HEK293 (cell line): Measurements from ENCODE around the gene KRTAP3-3.

Source experiments
- CTCF ChIP-seq: fragments of 450-650 bp; formaldehyde crosslinking; IDR thresholded peaks from 2 replicates; pipeline ENCODE4 v1.5.1; 2016; ENCODE audit warnings: missing biosample characterization, missing genetic modification characterization
- GLI2 ChIP-seq: fragments of 450-650 bp; formaldehyde crosslinking; IDR thresholded peaks from 2 replicates; pipeline ENCODE4; 2017; ENCODE audit warnings: missing biosample characterization, missing genetic modification characterization, low read depth, borderline replicate concordance
- HOXC10 ChIP-seq: sonication (generic); formaldehyde crosslinking; IDR thresholded peaks from 2 replicates; pipeline ENCODE4 v1.8.1; 2023; ENCODE audit warnings: mild to moderate bottlenecking, missing genetic modification reagents
- PRDM6 ChIP-seq: fragments of 450-650 bp; formaldehyde crosslinking; IDR thresholded peaks from 2 replicates; pipeline ENCODE4 v1.5.1; 2017; ENCODE audit warnings: missing biosample characterization, missing genetic modification characterization
- TSHZ1 ChIP-seq: fragments of 450-650 bp; formaldehyde crosslinking; IDR thresholded peaks from 2 replicates; pipeline ENCODE4 v1.5.1; 2016; ENCODE audit warnings: missing biosample characterization, missing genetic modification characterization, borderline replicate concordance
- ZBTB17 ChIP-seq: fragments of 450-650 bp; formaldehyde crosslinking; IDR thresholded peaks from 2 replicates; pipeline ENCODE4 v1.5.1; 2016; ENCODE audit warnings: missing biosample characterization, missing genetic modification characterization
- ZNF148 ChIP-seq: fragments of 450-650 bp; formaldehyde crosslinking; IDR thresholded peaks from 2 replicates; pipeline ENCODE4 v1.5.0; 2017; ENCODE audit warnings: missing biosample characterization, missing genetic modification characterization, borderline replicate concordance
- ZNF350 ChIP-seq: fragments of 450-650 bp; formaldehyde crosslinking; IDR thresholded peaks from 2 replicates; pipeline ENCODE4 v1.5.0; 2017; ENCODE audit warnings: missing biosample characterization, mild to moderate bottlenecking, missing genetic modification characterization
- ZNF391 ChIP-seq: fragments of 450-650 bp; formaldehyde crosslinking; IDR thresholded peaks from 2 replicates; pipeline ENCODE4 v1.5.1; 2016; ENCODE audit warnings: low read depth, missing biosample characterization, missing genetic modification characterization, borderline replicate concordance
- ZNF510 ChIP-seq: fragments of 450-650 bp; formaldehyde crosslinking; IDR thresholded peaks from 2 replicates; pipeline ENCODE4 v1.5.1; 2018; ENCODE audit warnings: mild to moderate bottlenecking, missing genetic modification characterization, missing biosample characterization; ENCODE audit not compliant: insufficient replicate concordance
- ZNF558 ChIP-seq: fragments of 450-650 bp; formaldehyde crosslinking; IDR thresholded peaks from 2 replicates; pipeline ENCODE4 v1.5.1; 2016; ENCODE audit warnings: missing biosample characterization, missing genetic modification characterization
- ZNF624 ChIP-seq: fragments of 450-650 bp; formaldehyde crosslinking; IDR thresholded peaks from 2 replicates; pipeline ENCODE4 v1.5.1; 2017; ENCODE audit warnings: missing biosample characterization, missing genetic modification characterization
- TF ChIP-seq, protein P1 (sequence below): fragments of 450-650 bp; formaldehyde crosslinking; IDR thresholded peaks from 2 replicates; pipeline ENCODE4 v1.5.1; 2016; ENCODE audit warnings: missing biosample characterization, missing genetic modification characterization

- TF ChIP-seq ZNF558 (tag by site-specific recombination): no peak
- TF ChIP-seq ZNF624: no peak
- TF ChIP-seq PRDM6 (tag by site-specific recombination): no peak
- no peak for TF ChIP-seq ZBTB17 (tag by site-specific recombination)
- no peak for TF ChIP-seq ZNF350
- TF ChIP-seq CTCF (tag by site-specific recombination): no peak
- no peak for TF ChIP-seq GLI2
- TF ChIP-seq TSHZ1 (tag by site-specific recombination): no peak
- no peak for TF ChIP-seq ZNF510
- no peak for TF ChIP-seq ZNF148 (tag by site-specific recombination)
- TF ChIP-seq, protein P1, sequence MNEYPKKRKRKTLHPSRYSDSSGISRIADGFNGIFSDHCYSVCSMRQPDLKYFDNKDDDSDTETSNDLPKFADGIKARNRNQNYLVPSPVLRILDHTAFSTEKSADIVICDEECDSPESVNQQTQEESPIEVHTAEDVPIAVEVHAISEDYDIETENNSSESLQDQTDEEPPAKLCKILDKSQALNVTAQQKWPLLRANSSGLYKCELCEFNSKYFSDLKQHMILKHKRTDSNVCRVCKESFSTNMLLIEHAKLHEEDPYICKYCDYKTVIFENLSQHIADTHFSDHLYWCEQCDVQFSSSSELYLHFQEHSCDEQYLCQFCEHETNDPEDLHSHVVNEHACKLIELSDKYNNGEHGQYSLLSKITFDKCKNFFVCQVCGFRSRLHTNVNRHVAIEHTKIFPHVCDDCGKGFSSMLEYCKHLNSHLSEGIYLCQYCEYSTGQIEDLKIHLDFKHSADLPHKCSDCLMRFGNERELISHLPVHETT (tag by site-specific recombination): no peak
- no peak for TF ChIP-seq ZNF391 (tag by site-specific recombination)
- no peak for TF ChIP-seq HOXC10 (CRISPR knock-in tag)
Measured at GRCh38 chr17:40980596-40980995, 13.4 kb downstream of the KRTAP3-3 start.
